ENCODE measurements around the gene ATP6V0B.

Gene ATP6V0B

GRCh38 chr1:43970502-43970901 lies 4.3 kb upstream of the ATP6V0B start:
- no peak for DNase-seq

- no peak for DNase-seq
These were observed 3.8 kb upstream of the ATP6V0B start for GRCh38 chr1:43970911-43971310.

GRCh38 chr1:43971336-43971980 lies 3.3 kb upstream of the ATP6V0B start:
- no peak for DNase-seq

GRCh38 chr1:43973981-43974442 lies 748 bp upstream of the ATP6V0B start:
- DNase-seq, result no peak

GRCh38 chr1:43975249-43975961 lies 645 bp downstream of the ATP6V0B start:
- DNase-seq, result no peak

- no peak for DNase-seq
These were observed 1.3 kb downstream of the ATP6V0B start for GRCh38 chr1:43976045-43976444.

GRCh38 chr1:43976890-43977289 lies 2.1 kb downstream of the ATP6V0B start:
- DNase-seq, result no peak

GRCh38 chr1:43977376-43978263 lies 2.9 kb downstream of the ATP6V0B start:
- no peak for DNase-seq

- no peak for DNase-seq
These were observed 3.4 kb downstream of the ATP6V0B start for GRCh38 chr1:43978264-43978550.

- DNase-seq, result no peak
These were observed 3.9 kb downstream of the ATP6V0B start, which contains the start of gene B4GALT2 for GRCh38 chr1:43978551-43979260. TSS of gene B4GALT2 (plus strand) at chr1:43979210. CDS start at chr1:43981161, 1,951 bp downstream.

GRCh38 chr1:43979261-43979527 lies 4.4 kb downstream of the ATP6V0B start:
- no peak for DNase-seq

- DNase-seq, result no peak
These were observed 4.9 kb downstream of the ATP6V0B start for GRCh38 chr1:43979528-43980254.

- no peak for DNase-seq
These were observed 5.7 kb downstream of the ATP6V0B start for GRCh38 chr1:43980255-43981134.

GRCh38 chr1:43981135-43981491 lies 6.4 kb downstream of the ATP6V0B start:
- DNase-seq, result no peak

- no peak for DNase-seq
These were observed 6.9 kb downstream of the ATP6V0B start for GRCh38 chr1:43981636-43982035.

- DNase-seq, result no peak
These were observed 7.5 kb downstream of the ATP6V0B start for GRCh38 chr1:43982241-43982640.

GRCh38 chr1:43982808-43983207 lies 8.0 kb downstream of the ATP6V0B start:
- DNase-seq, result no peak

GRCh38 chr1:43983253-43983899 lies 8.6 kb downstream of the ATP6V0B start:
- DNase-seq, result no peak

- DNase-seq, result no peak
These were observed 10.1 kb downstream of the ATP6V0B start for GRCh38 chr1:43984855-43985254.

- DNase-seq, result no peak
These were observed 11.3 kb downstream of the ATP6V0B start for GRCh38 chr1:43985984-43986595.

- no peak for DNase-seq
These were observed 12.0 kb downstream of the ATP6V0B start for GRCh38 chr1:43986712-43987111.
